ENCODE results near the gene WDR18.
A peak's percentile ranks its signal among the peaks of the same experiment; 100 is the strongest.

The WDR18 gene

GRCh38 chr19:1027650-1028061 is 43.5 kb downstream of the WDR18 start:
- H3K27me3 ChIP-seq (ENCODE audit: insufficient read depth, insufficient read length) = no peaks in the 10 kb centered on the region
- no peak for TF ChIP-seq YY1 (IDR thresholded peaks at IDR 0.05; ENCODE audit: insufficient read depth, insufficient read length)
- TF ChIP-seq SUZ12 (IDR thresholded peaks at IDR 0.05; ENCODE audit: extremely low read depth, insufficient read depth, insufficient read length) = no peak
- TF ChIP-seq ZNF274 (IDR thresholded peaks at IDR 0.05; ENCODE audit: low read depth, low read length) = no peak
- DNase-seq (ENCODE audit: low read depth, low spot score) = no peak
- H3K9ac ChIP-seq (ENCODE audit: insufficient read length, low read depth) = peak overlapping the region; percentile 94
- H3K36me3 ChIP-seq (ENCODE audit: insufficient read depth, insufficient read length, low read length) = peaks cover 44% of the 10 kb centered on the region
- H3K9me3 ChIP-seq (ENCODE audit: insufficient read depth, low read length) = no peaks in the 10 kb centered on the region
- peaks cover 5% of the 10 kb centered on the region for H3K4me1 ChIP-seq (ENCODE audit: insufficient read depth, insufficient read length)
- peak overlapping the region; percentile 91 for H3K4me3 ChIP-seq (ENCODE audit: insufficient read length, low read depth)

- Histone ChIP-seq H3K9me3 (ENCODE audit: insufficient read depth, low read length) (no peaks in the 10 kb centered on the region), H3K36me3 (ENCODE audit: insufficient read depth, insufficient read length, low read length) (peaks cover 50% of the 10 kb centered on the region), H3K4me1 (ENCODE audit: insufficient read depth, insufficient read length) (peaks cover 5% of the 10 kb centered on the region), H3K27me3 (ENCODE audit: insufficient read depth, insufficient read length) (no peaks in the 10 kb centered on the region), H3K9ac (ENCODE audit: insufficient read length, low read depth) (peak overlapping the region; percentile 94), H3K4me3 (ENCODE audit: insufficient read length, low read depth) (peak overlapping the region; percentile 91)
- DNase-seq (ENCODE audit: low read depth, low spot score) = peak; percentile 87
- TF ChIP-seq SUZ12 (IDR thresholded peaks at IDR 0.05; ENCODE audit: extremely low read depth, insufficient read depth, insufficient read length) = no peak
- no peak for TF ChIP-seq ZNF274 (IDR thresholded peaks at IDR 0.05; ENCODE audit: low read depth, low read length)
- TF ChIP-seq YY1 (IDR thresholded peaks at IDR 0.05; ENCODE audit: insufficient read depth, insufficient read length) = no peak
These were observed 44.1 kb downstream of the WDR18 start for GRCh38 chr19:1028062-1028926.

- H3K27me3 ChIP-seq (ENCODE audit: insufficient read depth, insufficient read length) = no peaks in the 10 kb centered on the region
- no peak for DNase-seq (ENCODE audit: low read depth, low spot score)
- TF ChIP-seq SUZ12 (IDR thresholded peaks at IDR 0.05; ENCODE audit: extremely low read depth, insufficient read depth, insufficient read length) = no peak
- TF ChIP-seq YY1 (IDR thresholded peaks at IDR 0.05; ENCODE audit: insufficient read depth, insufficient read length) = no peak
- no peak for TF ChIP-seq ZNF274 (IDR thresholded peaks at IDR 0.05; ENCODE audit: low read depth, low read length)
- peaks cover 69% of the 10 kb centered on the region for H3K36me3 ChIP-seq (ENCODE audit: insufficient read depth, insufficient read length, low read length)
- H3K4me1 ChIP-seq (ENCODE audit: insufficient read depth, insufficient read length) = peaks cover 5% of the 10 kb centered on the region
- H3K9me3 ChIP-seq (ENCODE audit: insufficient read depth, low read length) = no peaks in the 10 kb centered on the region
- H3K4me3 ChIP-seq (ENCODE audit: insufficient read length, low read depth) = no peak overlapping the region
- no peak overlapping the region for H3K9ac ChIP-seq (ENCODE audit: insufficient read length, low read depth)
These were observed 48.2 kb downstream of the WDR18 start for GRCh38 chr19:1032264-1032867.

- Histone ChIP-seq H3K4me3 (ENCODE audit: insufficient read length, low read depth) (no peak overlapping the region), H3K9ac (ENCODE audit: insufficient read length, low read depth) (no peak overlapping the region), H3K4me1 (ENCODE audit: insufficient read depth, insufficient read length) (peaks cover 9% of the 10 kb centered on the region), H3K9me3 (ENCODE audit: insufficient read depth, low read length) (no peaks in the 10 kb centered on the region), H3K27me3 (ENCODE audit: insufficient read depth, insufficient read length) (no peaks in the 10 kb centered on the region), H3K36me3 (ENCODE audit: insufficient read depth, insufficient read length, low read length) (peaks cover 61% of the 10 kb centered on the region)
- no peak for DNase-seq (ENCODE audit: low read depth, low spot score)
- no peak for TF ChIP-seq SUZ12 (IDR thresholded peaks at IDR 0.05; ENCODE audit: extremely low read depth, insufficient read depth, insufficient read length)
- no peak for TF ChIP-seq ZNF274 (IDR thresholded peaks at IDR 0.05; ENCODE audit: low read depth, low read length)
- no peak for TF ChIP-seq YY1 (IDR thresholded peaks at IDR 0.05; ENCODE audit: insufficient read depth, insufficient read length)
These were observed 52.0 kb downstream of the WDR18 start for GRCh38 chr19:1035998-1036621.

GRCh38 chr19:1037621-1038064 is 53.5 kb downstream of the WDR18 start:
- Histone ChIP-seq H3K4me3 (ENCODE audit: insufficient read length, low read depth) (no peak overlapping the region), H3K9me3 (ENCODE audit: insufficient read depth, low read length) (no peaks in the 10 kb centered on the region), H3K9ac (ENCODE audit: insufficient read length, low read depth) (no peak overlapping the region), H3K36me3 (ENCODE audit: insufficient read depth, insufficient read length, low read length) (peaks cover 52% of the 10 kb centered on the region), H3K4me1 (ENCODE audit: insufficient read depth, insufficient read length) (peaks cover 18% of the 10 kb centered on the region), H3K27me3 (ENCODE audit: insufficient read depth, insufficient read length) (no peaks in the 10 kb centered on the region)
- TF ChIP-seq YY1 (IDR thresholded peaks at IDR 0.05; ENCODE audit: insufficient read depth, insufficient read length) (no peak), ZNF274 (IDR thresholded peaks at IDR 0.05; ENCODE audit: low read depth, low read length) (no peak), SUZ12 (IDR thresholded peaks at IDR 0.05; ENCODE audit: extremely low read depth, insufficient read depth, insufficient read length) (no peak)
- no peak for DNase-seq (ENCODE audit: low read depth, low spot score)

GRCh38 chr19:1038978-1039645 is 55.0 kb downstream of the WDR18 start:
- Histone ChIP-seq H3K4me1 (ENCODE audit: insufficient read depth, insufficient read length) (peaks cover 22% of the 10 kb centered on the region), H3K27me3 (ENCODE audit: insufficient read depth, insufficient read length) (no peaks in the 10 kb centered on the region), H3K4me3 (ENCODE audit: insufficient read length, low read depth) (peak overlapping the region; percentile 89), H3K9ac (ENCODE audit: insufficient read length, low read depth) (no peak overlapping the region), H3K9me3 (ENCODE audit: insufficient read depth, low read length) (no peaks in the 10 kb centered on the region), H3K36me3 (ENCODE audit: insufficient read depth, insufficient read length, low read length) (peaks cover 47% of the 10 kb centered on the region)
- no peak for TF ChIP-seq ZNF274 (IDR thresholded peaks at IDR 0.05; ENCODE audit: low read depth, low read length)
- TF ChIP-seq YY1 (IDR thresholded peaks at IDR 0.05; ENCODE audit: insufficient read depth, insufficient read length) = no peak
- no peak for TF ChIP-seq SUZ12 (IDR thresholded peaks at IDR 0.05; ENCODE audit: extremely low read depth, insufficient read depth, insufficient read length)
- DNase-seq (ENCODE audit: low read depth, low spot score) = no peak

All from NT2/D1 (cell line).